Hematopoietic multipotent progenitor cell treated with erythropoietin and hydrocortisone succinate and interleukin-3 and kit ligand, for 15 days (in vitro differentiated cells): ENCODE data around the gene ZNF774.
"Not testable (repeated sequence)": the region's sequence is repeated elsewhere in the genome, so short reads cannot be mapped to it uniquely, and the experiment has no call there.

Experiments
- DNase-seq: peaks from one replicate; pipeline ENCODE4 v3.0.0-alpha.2; 2015; ENCODE audit warnings: low spot score

The ZNF774 gene

GRCh38 chr15:90393040-90393439, 41.0 kb downstream of the ZNF774 start:
- no peak for DNase-seq

GRCh38 chr15:90394074-90394473, 42.0 kb downstream of the ZNF774 start:
- DNase-seq = no peak

- no peak for DNase-seq
Observed at GRCh38 chr15:90394748-90395442, 42.8 kb downstream of the ZNF774 start.

- no peak for DNase-seq
Observed at GRCh38 chr15:90396321-90396720, 44.2 kb downstream of the ZNF774 start.

- DNase-seq = no peak
Observed at GRCh38 chr15:90400005-90400758, 48.1 kb downstream of the ZNF774 start.

GRCh38 chr15:90400759-90401314, 48.8 kb downstream of the ZNF774 start:
- peak; percentile 30 for DNase-seq

- DNase-seq = no peak
Observed at GRCh38 chr15:90401495-90401894, 49.4 kb downstream of the ZNF774 start.

- DNase-seq = no peak
Observed at GRCh38 chr15:90402223-90402622, 50.1 kb downstream of the ZNF774 start.

- no peak for DNase-seq
Observed at GRCh38 chr15:90402767-90403166, 50.7 kb downstream of the ZNF774 start.

GRCh38 chr15:90405055-90405607, 53.0 kb downstream of the ZNF774 start:
- DNase-seq = no peak

GRCh38 chr15:90407336-90407735, 55.3 kb downstream of the ZNF774 start:
- DNase-seq = no peak

- DNase-seq = no peak
Observed at GRCh38 chr15:90407871-90408317, 55.8 kb downstream of the ZNF774 start.

- DNase-seq = no peak
Observed at GRCh38 chr15:90408657-90409056, 56.6 kb downstream of the ZNF774 start.

- not testable (repeated sequence) for DNase-seq
Observed at GRCh38 chr15:90409587-90409986, 57.5 kb downstream of the ZNF774 start.

- DNase-seq = not testable (repeated sequence)
Observed at GRCh38 chr15:90410316-90410715, 58.2 kb downstream of the ZNF774 start.

GRCh38 chr15:90411176-90411575, 59.1 kb downstream of the ZNF774 start:
- no peak for DNase-seq
